NCI-H2029 treated with DMSO at 0.1 percent for 48 hours (cell line): Measurements from ENCODE around the gene DNAL1.
"Not testable (repeated sequence)": the region's sequence is repeated elsewhere in the genome, so short reads cannot be mapped to it uniquely, and the experiment has no call there.

ENCODE experiments used
- DNase-seq: peaks from one replicate; lab custom pipeline; 2025; lab: John Stamatoyannopoulos, UW

Gene DNAL1

GRCh38 chr14:73708076-73708475, 63.3 kb downstream of the DNAL1 start:
- DNase-seq, result not testable (repeated sequence)

GRCh38 chr14:73709904-73710469, 65.2 kb downstream of the DNAL1 start:
- DNase-seq, result no peak

- no peak for DNase-seq
Observed at GRCh38 chr14:73710737-73711136, 66.0 kb downstream of the DNAL1 start.

GRCh38 chr14:73712071-73712506, 67.3 kb downstream of the DNAL1 start:
- DNase-seq, result no peak

- no peak for DNase-seq
Observed at GRCh38 chr14:73712540-73713180, 67.9 kb downstream of the DNAL1 start.

GRCh38 chr14:73713206-73713802, 68.5 kb downstream of the DNAL1 start:
- no peak for DNase-seq

- DNase-seq, result peak; percentile 9
Observed at GRCh38 chr14:73713803-73714655, 69.2 kb downstream of the DNAL1 start, which contains the start of gene PNMA1. TSS of gene PNMA1 (minus strand) at chr14:73714384. CDS start at chr14:73713639, 745 bp downstream.

- DNase-seq, result no peak
Observed at GRCh38 chr14:73714656-73715081, 69.9 kb downstream of the DNAL1 start.

- DNase-seq, result no peak
Observed at GRCh38 chr14:73715707-73716106, 70.9 kb downstream of the DNAL1 start.

GRCh38 chr14:73717266-73717665, 72.5 kb downstream of the DNAL1 start:
- DNase-seq, result no peak

GRCh38 chr14:73717711-73718417, 73.1 kb downstream of the DNAL1 start:
- DNase-seq, result no peak

GRCh38 chr14:73718418-73719251, 73.8 kb downstream of the DNAL1 start:
- no peak for DNase-seq

- DNase-seq, result no peak
Observed at GRCh38 chr14:73719361-73719760, 74.6 kb downstream of the DNAL1 start.

- DNase-seq, result no peak
Observed at GRCh38 chr14:73719791-73720190, 75.0 kb downstream of the DNAL1 start.

- no peak for DNase-seq
Observed at GRCh38 chr14:73720636-73721035, 75.8 kb downstream of the DNAL1 start.

GRCh38 chr14:73721101-73721821, 76.5 kb downstream of the DNAL1 start:
- no peak for DNase-seq

GRCh38 chr14:73722581-73722980, 77.8 kb downstream of the DNAL1 start:
- DNase-seq, result no peak

- no peak for DNase-seq
Observed at GRCh38 chr14:73723406-73723796, 78.6 kb downstream of the DNAL1 start.

- no peak for DNase-seq
Observed at GRCh38 chr14:73723797-73724661, 79.2 kb downstream of the DNAL1 start.
